Mucosa of gallbladder (tissue), 1 donor: Measurements from ENCODE around the gene COL21A1. TPM values are rescaled to one million over a fixed set of nuclear protein-coding genes. Genes with fewer than 3 reads are reported as not detected.

Source experiments
- DNase-seq: peaks from one replicate; pipeline ENCODE4 v3.0.0-alpha.2; 2020; ENCODE audit warnings: low spot score
- total RNA-seq: library from RNA; stranded (reverse); gene quantifications from one replicate; pipeline ENCODE4 v1.2.1, GENCODE V29; 2021
- donor health status: DM: no; HTN: no; CAD: no.

Gene COL21A1
- total RNA-seq, 1 donor from 2014 or later, result 3.3 TPM

GRCh38 chr6:56245903-56246351, 1.5 kb downstream of the COL21A1 start:
- DNase-seq, result no peak

- no peak for DNase-seq
Observed at GRCh38 chr6:56244528-56245253, 2.7 kb downstream of the COL21A1 start.

- DNase-seq, result no peak
Observed at GRCh38 chr6:56244089-56244488, 3.3 kb downstream of the COL21A1 start.

GRCh38 chr6:56243518-56244070, 3.8 kb downstream of the COL21A1 start:
- DNase-seq, result no peak

- no peak for DNase-seq
Observed at GRCh38 chr6:56242346-56242745, 5.0 kb downstream of the COL21A1 start.

- no peak for DNase-seq
Observed at GRCh38 chr6:56241124-56241802, 6.1 kb downstream of the COL21A1 start.

- DNase-seq, result no peak
Observed at GRCh38 chr6:56238352-56238751, 9.0 kb downstream of the COL21A1 start.

GRCh38 chr6:56235245-56235644, 12.1 kb downstream of the COL21A1 start:
- DNase-seq, result no peak

- no peak for DNase-seq
Observed at GRCh38 chr6:56232436-56232835, 14.9 kb downstream of the COL21A1 start.

GRCh38 chr6:56231827-56232226, 15.6 kb downstream of the COL21A1 start:
- DNase-seq, result no peak

GRCh38 chr6:56230976-56231566, 16.3 kb downstream of the COL21A1 start:
- no peak for DNase-seq

- DNase-seq, result no peak
Observed at GRCh38 chr6:56227071-56227879, 20.1 kb downstream of the COL21A1 start.

GRCh38 chr6:56223995-56224394, 23.4 kb downstream of the COL21A1 start:
- no peak for DNase-seq

GRCh38 chr6:56222499-56222898, 24.9 kb downstream of the COL21A1 start:
- no peak for DNase-seq

- DNase-seq, result no peak
Observed at GRCh38 chr6:56220078-56220477, 27.3 kb downstream of the COL21A1 start.

- DNase-seq, result no peak
Observed at GRCh38 chr6:56214703-56215101, 32.7 kb downstream of the COL21A1 start.

- no peak for DNase-seq
Observed at GRCh38 chr6:56214041-56214702, 33.2 kb downstream of the COL21A1 start.

- no peak for DNase-seq
Observed at GRCh38 chr6:56211724-56212123, 35.7 kb downstream of the COL21A1 start.

GRCh38 chr6:56204134-56204533, 43.2 kb downstream of the COL21A1 start:
- DNase-seq, result no peak

- DNase-seq, result no peak
Observed at GRCh38 chr6:56199956-56200355, 47.4 kb downstream of the COL21A1 start.

- DNase-seq, result no peak
Observed at GRCh38 chr6:56193846-56194245, 53.5 kb downstream of the COL21A1 start.
